Astrocyte of the spinal cord (primary cell): ENCODE results near the gene RASL12.

Experiments
- DNase-seq: peaks from one replicate; pipeline ENCODE4 v3.0.0; 2011; ENCODE audit warnings: low read depth, low spot score
- H3K4me3 ChIP-seq: 2 replicates; pipeline ENCODE4 v1.5.1; 2011; ENCODE audit warnings: low read depth, mild to moderate bottlenecking, low read length, moderate library complexity
- in situ Hi-C: cut with HindIII; loops from 2 replicates; pipeline ENCODE4 v1.10.0; 2017; ENCODE audit warnings: low sequenced_read_pairs
- TF ChIP-seq, protein P1 (sequence below): IDR thresholded peaks from 2 replicates; pipeline ENCODE4 v1.5.1; 2012; ENCODE audit warnings: low read depth, mild to moderate bottlenecking, low read length, inconsistent platforms

The RASL12 gene

DNA sequence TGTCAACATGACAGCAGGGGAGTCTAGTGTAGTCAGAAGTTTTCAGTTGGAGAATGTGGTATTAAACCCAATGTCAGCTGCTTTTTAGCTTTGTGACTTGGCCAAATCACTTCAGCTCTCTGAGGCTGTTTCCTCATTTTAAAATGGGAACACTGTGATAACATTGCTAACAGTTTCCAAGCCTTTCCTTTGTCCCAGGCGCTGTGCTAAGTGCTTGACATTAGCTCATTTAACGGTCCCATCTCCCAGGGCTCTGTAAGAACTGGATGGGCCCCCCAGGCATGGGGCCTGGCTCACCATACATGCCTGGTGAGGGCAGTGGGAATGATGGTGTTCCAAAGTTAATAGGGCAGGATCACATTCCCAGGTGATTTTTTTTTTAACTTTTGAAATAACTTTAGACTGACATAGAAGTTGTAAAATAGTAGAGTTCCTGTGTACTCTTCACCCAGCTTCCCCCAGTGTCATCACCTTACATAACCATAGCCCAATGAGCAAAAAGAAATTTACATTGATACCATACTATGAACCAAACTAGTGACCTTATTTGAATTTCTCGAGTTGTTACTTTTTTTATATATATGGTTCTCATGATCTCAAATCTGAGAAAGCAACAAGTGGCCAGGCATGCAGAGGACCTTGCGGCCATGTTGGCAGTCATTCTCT is 7.7 kb downstream of the RASL12 start:
- no peak for DNase-seq
- TF ChIP-seq, protein P1, sequence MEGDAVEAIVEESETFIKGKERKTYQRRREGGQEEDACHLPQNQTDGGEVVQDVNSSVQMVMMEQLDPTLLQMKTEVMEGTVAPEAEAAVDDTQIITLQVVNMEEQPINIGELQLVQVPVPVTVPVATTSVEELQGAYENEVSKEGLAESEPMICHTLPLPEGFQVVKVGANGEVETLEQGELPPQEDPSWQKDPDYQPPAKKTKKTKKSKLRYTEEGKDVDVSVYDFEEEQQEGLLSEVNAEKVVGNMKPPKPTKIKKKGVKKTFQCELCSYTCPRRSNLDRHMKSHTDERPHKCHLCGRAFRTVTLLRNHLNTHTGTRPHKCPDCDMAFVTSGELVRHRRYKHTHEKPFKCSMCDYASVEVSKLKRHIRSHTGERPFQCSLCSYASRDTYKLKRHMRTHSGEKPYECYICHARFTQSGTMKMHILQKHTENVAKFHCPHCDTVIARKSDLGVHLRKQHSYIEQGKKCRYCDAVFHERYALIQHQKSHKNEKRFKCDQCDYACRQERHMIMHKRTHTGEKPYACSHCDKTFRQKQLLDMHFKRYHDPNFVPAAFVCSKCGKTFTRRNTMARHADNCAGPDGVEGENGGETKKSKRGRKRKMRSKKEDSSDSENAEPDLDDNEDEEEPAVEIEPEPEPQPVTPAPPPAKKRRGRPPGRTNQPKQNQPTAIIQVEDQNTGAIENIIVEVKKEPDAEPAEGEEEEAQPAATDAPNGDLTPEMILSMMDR: no peak
- H3K4me3 ChIP-seq: no peak overlapping the region
- in situ Hi-C loops: no loop called here

DNA sequence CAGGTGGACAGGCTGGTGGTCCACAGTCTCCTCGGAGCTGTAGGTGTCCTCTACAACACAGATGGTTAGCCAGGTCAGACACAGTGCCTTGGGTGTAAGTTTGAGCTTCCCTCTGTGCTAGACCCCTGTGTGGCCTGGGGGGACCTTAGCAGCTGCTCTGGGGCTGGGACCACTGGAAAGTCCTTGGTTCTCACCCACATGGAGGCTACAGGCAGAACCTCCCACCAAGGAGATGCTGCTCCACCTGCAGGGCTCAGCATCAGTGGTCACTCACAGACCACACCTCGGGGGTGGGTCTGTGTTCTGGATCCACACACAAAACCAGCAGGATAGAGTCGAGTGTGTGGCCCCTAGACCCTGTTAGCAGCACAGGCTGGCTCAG is 8.4 kb downstream of the RASL12 start:
- DNase-seq: no peak
- TF ChIP-seq, protein P1: no peak
- in situ Hi-C loops: no loop called here
- H3K4me3 ChIP-seq: no peak overlapping the region

DNA sequence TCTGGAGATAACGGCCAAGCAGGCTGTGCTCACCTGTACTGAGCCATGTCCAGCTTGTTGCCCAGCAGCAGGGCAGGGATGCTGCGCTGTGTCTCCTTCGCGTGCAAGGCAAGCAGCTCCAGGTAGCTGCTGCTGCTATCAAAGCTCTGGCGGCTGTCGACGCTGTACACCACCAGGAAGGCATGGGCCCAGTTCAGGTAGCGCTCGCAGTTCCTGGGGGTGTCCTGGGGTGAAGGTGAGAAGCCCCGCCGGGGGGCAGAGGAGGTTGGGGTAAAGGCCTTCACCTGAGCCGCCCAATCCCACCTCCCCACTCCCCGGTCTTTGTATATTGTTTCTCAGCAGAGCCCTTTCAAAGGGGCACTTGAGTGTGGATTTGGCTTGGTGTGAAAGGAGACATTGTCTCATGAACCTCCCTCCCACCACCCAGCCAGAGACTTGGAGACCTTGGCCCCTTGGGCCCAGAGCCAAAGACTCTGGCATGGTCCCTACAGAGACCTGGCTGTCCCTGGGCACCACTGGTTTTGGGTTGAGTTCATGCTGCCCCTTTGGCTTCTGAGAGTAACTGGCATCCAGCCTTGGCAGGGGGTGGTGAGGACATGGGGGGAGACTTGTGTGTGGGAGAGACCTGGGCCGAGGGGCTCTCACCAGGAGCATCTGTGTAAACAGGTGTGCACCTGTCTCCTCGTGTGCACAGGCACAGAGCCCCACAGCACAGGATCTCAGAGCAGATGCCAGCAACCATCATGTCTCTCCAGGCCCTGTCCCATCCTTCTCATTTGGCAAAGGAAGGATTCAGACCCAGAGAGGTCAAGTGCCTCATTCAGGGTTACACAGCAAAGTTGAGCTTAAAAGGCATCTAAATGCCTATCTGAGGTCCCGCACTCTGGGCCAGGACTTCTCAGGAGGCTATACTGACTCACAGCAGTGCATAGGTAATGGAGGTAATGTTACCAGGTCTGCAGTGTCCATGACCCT is 9.1 kb downstream of the RASL12 start:
- DNase-seq: no peak
- no peak overlapping the region for H3K4me3 ChIP-seq
- TF ChIP-seq, protein P1: no peak
- in situ Hi-C loops: no loop called here

DNA sequence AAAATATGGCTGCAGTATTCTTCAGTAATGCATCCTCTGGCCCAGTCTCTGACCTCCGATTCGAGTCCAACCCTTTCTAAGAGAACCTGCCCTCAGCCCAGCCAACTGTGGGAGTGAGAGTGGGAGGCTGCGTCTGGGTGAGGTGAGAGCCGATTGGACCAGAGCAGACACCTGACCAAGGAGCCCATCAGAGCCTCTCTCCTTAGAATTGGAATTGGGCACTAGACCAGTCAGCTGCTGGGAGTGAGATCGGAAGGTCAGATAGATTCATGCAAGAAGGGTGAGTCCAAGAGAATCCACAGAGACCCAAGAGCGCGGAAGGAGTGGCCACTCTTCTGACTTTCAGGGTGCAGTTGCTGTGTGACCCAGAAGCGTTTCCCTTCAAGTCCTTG is 10.2 kb downstream of the RASL12 start:
- H3K4me3 ChIP-seq: no peak overlapping the region
- DNase-seq: no peak
- in situ Hi-C loops: no loop called here
- TF ChIP-seq, protein P1: no peak

DNA sequence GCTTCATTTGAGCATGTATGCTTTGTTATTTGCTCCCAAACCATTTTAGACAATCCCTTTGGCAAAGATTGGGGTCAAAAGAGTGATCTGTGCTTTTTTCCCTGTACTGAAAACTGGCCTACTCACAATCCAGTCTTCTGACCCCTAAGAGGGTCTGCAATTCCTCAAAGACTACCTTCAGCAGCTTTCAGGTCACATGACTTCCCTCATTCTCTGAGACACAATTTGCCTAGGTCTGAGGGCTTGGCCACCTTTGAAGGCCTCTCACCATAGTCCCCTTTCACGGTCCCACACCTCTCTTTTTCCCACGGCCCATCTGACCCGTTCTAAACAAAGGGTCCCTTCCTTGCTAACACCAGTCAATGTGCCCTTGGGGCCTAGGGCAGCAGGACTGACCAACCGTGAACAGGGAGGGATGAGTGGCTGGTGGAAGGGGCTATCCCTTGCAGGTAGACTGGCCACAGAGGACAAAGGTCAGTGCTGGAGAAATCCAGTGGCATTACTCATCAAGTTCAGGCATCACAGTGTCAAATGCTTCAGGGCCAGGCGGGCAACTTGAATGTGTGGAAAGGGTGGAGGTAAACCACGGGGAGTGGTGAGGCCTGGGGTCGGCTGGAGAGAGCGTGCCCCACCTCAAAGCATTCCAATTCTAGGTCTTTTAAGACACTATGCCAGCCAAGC is 10.8 kb downstream of the RASL12 start:
- in situ Hi-C loops: no loop called here
- no peak overlapping the region for H3K4me3 ChIP-seq
- TF ChIP-seq, protein P1: no peak
- no peak for DNase-seq

DNA sequence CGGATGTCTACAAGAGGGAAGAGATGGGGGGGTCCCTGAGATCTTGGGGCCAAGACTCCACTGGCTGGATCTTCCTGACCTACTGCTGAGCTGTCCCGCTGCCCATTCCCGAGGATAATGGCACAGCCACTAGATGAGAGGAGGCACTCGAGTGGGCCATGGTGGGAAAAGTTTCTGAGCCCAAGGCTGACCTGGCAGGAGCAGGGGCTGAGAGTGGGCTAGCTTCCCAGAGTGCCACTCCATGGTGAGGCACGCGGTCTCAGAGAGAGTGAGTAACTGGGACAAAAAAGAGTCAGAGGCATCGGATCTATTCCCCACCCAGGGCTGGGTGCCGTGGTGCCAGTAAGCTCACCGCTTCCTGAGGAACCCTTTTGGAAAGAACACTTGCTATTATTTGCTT is 11.7 kb downstream of the RASL12 start:
- TF ChIP-seq, protein P1: no peak
- in situ Hi-C loops: no loop called here
- H3K4me3 ChIP-seq: no peak overlapping the region
- no peak for DNase-seq
